A673 (cell line): ENCODE results near the gene ZFP36L2.

Experiments used
- EZH2 ChIP-seq: fragments of 200-600 bp; sonication (generic); IDR thresholded peaks from 2 replicates; pipeline ENCODE4 v1.6.1; 2017; ENCODE audit warnings: borderline replicate concordance, low read depth, mild to moderate bottlenecking, mixed read lengths, antibody characterized with exemption, low read length; ENCODE audit not compliant: poor library complexity, severe bottlenecking
- TF ChIP-seq, protein P1 (sequence below): fragments of 300-800, 200-600 bp; sonication (generic); conservative IDR thresholded peaks from 2 replicates; pipeline ENCODE4 v1.5.1; 2017; ENCODE audit warnings: low read depth, mild to moderate bottlenecking, antibody characterized with exemption, low read length, moderate library complexity, mixed read lengths

DNA sequence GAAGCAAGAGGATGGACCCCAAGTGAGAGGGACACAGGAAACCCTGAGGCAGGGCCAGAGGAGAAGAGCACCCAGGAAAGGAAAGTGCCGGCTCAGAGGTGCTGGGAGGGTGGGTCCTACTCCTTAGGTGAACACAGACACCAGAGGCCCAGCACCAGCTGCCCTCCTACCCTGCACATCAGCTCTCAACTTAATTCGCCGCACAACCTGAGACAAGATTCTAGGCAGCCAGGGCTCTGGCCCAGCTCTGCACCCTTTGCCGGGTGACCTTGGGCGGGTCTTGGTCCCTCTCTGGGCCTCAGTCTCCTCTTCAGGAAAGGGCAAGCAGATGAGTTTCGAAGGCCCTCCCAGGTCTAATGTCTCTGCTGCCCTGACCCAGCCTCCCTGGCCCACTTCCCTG is 28.1 kb downstream of the ZFP36L2 start:
- TF ChIP-seq, protein P1, sequence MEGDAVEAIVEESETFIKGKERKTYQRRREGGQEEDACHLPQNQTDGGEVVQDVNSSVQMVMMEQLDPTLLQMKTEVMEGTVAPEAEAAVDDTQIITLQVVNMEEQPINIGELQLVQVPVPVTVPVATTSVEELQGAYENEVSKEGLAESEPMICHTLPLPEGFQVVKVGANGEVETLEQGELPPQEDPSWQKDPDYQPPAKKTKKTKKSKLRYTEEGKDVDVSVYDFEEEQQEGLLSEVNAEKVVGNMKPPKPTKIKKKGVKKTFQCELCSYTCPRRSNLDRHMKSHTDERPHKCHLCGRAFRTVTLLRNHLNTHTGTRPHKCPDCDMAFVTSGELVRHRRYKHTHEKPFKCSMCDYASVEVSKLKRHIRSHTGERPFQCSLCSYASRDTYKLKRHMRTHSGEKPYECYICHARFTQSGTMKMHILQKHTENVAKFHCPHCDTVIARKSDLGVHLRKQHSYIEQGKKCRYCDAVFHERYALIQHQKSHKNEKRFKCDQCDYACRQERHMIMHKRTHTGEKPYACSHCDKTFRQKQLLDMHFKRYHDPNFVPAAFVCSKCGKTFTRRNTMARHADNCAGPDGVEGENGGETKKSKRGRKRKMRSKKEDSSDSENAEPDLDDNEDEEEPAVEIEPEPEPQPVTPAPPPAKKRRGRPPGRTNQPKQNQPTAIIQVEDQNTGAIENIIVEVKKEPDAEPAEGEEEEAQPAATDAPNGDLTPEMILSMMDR = no peak
- no peak for TF ChIP-seq EZH2
